ENCODE results near the gene KRT3. TPM values are rescaled to one million over a fixed set of nuclear protein-coding genes. Genes with fewer than 3 reads are reported as not detected.

The KRT3 gene
- total and polyA plus RNA-seq, 9 of the 15 experiments (the other 6 are each of a cell fraction or from before 2014, with no cell fraction given): not detected

DNA sequence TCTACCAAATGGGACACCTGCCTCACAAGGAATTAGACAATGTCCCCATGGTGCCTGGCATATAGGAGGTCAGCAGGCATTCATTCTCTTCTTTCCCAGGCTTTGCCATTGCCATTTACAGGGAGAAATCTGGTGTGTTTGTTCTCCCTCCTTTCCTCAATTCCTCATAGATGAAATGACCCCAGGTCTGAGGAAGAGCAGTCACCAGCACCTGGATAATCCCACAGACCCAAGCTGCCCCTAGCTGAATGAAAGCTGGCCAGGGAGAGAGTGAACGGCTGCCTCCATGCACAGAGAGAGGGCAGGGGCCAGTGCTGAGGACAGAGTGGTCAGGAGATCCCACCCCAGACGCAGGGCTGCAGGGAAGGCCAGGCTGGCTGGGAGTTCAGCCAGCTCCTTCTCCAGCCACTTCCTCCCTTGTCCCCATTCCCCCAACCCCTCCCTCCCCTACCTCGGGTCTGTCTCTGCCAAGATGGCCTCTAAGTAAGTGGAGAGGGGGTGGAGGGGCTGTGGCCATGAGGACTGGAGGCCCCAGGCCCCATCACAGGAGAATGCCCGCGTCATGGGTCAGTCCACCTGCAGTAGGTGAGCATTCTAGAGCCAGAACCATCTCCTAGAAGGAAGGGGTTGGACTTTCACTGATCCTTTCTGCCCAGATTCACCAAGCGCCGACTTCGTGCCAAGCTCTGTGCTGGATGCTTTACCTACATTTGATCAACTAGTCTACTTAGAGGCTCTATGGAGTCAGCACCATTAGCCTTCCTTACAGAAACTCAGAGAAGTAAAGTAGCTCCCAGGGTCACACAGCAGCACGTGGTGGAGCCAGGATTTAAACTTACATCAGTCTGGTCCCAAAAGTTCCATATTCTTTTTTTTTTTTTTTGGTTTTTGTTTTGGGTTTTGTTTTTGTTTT, 20.0 kb upstream of the KRT3 start:
- in situ Hi-C loops (cut with MboI): no loop called here
- no TSS peak for BruUV-seq (replicated peaks)
- intact Hi-C loops (cut with micrococcal nuclease): no loop called here

More for the DNA sequence above, 20.0 kb upstream of the KRT3 start:
- Histone ChIP-seq H3K27me3 (ENCODE audit: control insufficient read depth in 2 of 2, insufficient read depth in 2 of 2, low read length in 2 of 2) (peaks cover 26 to 60% of the 10 kb centered on the region in 2 experiments), H2AFZ (ENCODE audit: low read depth, low read length) (no peak overlapping the region), H3K4me3 (no peak overlapping the region), H3K36me3 (ENCODE audit: control insufficient read depth, insufficient read depth, low read length) (no peaks in the 10 kb centered on the region), H3K4me1 (replicated peaks in 1 of 2; ENCODE audit: control insufficient read depth in 2 of 2, insufficient read depth in 2 of 2, low read length in 2 of 2) (no peaks in the 10 kb centered on the region; a peak in 3 of 5 replicates), H3K9ac (ENCODE audit: insufficient read depth in 1 of 2, low read depth in 2 of 2, low read length in 2 of 2) (no peak overlapping the region), H3K79me2 (ENCODE audit: control insufficient read depth, insufficient read depth, low read length) (no peaks in the 10 kb centered on the region), H4K20me1 (replicated peaks; ENCODE audit: control insufficient read depth, insufficient read depth, low read length) (no peaks in the 10 kb centered on the region; the same call in 1 of the 2 replicates), H3K9me3 (replicated peaks; ENCODE audit: control insufficient read depth, insufficient read depth, low read depth, low read length) (no peaks in the 10 kb centered on the region), H3K27ac (ENCODE audit: extremely low read depth, low read depth, low read length) (no peak overlapping the region), H3K9me1 (ENCODE audit: control insufficient read depth, insufficient read depth, low read length) (peaks cover 2% of the 10 kb centered on the region), H3K4me2 (ENCODE audit: insufficient read depth, low read length) (no peak overlapping the region)
- WGBS (ENCODE audit: insufficient coverage, low coverage, missing lambda C conversion rate): 21% methylated on average over 5 of the region's 9 CpGs
- TF ChIP-seq ZNF253 (CRISPR knock-in tag; conservative IDR thresholded peaks at IDR 0.05) (no peak), CCNT2 (IDR thresholded peaks at IDR 0.05; ENCODE audit: borderline replicate concordance, extremely low read depth, insufficient read length, low read depth, low read length) (no peak), RFX7 (CRISPR knock-in tag; IDR thresholded peaks at IDR 0.05) (no peak), HDGF (IDR thresholded peaks at IDR 0.05) (no peak), ZSCAN29 (IDR thresholded peaks at IDR 0.05) (no peak), ZNF695 (CRISPR knock-in tag; IDR thresholded peaks at IDR 0.05) (no peak), GABPB1 (CRISPR knock-in tag; IDR thresholded peaks at IDR 0.05) (no peak)
- TF ChIP-seq, protein P1, sequence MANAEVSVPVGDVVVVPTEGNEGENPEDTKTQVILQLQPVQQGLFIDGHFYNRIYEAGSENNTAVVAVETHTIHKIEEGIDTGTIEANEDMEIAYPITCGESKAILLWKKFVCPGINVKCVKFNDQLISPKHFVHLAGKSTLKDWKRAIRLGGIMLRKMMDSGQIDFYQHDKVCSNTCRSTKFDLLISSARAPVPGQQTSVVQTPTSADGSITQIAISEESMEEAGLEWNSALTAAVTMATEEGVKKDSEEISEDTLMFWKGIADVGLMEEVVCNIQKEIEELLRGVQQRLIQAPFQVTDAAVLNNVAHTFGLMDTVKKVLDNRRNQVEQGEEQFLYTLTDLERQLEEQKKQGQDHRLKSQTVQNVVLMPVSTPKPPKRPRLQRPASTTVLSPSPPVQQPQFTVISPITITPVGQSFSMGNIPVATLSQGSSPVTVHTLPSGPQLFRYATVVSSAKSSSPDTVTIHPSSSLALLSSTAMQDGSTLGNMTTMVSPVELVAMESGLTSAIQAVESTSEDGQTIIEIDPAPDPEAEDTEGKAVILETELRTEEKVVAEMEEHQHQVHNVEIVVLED (CRISPR knock-in tag; IDR thresholded peaks at IDR 0.05): no peak
- TF ChIP-seq, protein P2, sequence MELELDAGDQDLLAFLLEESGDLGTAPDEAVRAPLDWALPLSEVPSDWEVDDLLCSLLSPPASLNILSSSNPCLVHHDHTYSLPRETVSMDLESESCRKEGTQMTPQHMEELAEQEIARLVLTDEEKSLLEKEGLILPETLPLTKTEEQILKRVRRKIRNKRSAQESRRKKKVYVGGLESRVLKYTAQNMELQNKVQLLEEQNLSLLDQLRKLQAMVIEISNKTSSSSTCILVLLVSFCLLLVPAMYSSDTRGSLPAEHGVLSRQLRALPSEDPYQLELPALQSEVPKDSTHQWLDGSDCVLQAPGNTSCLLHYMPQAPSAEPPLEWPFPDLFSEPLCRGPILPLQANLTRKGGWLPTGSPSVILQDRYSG (tag; conservative IDR thresholded peaks at IDR 0.05; ENCODE audit: low read depth): no peak
- TF ChIP-seq, protein P3, sequence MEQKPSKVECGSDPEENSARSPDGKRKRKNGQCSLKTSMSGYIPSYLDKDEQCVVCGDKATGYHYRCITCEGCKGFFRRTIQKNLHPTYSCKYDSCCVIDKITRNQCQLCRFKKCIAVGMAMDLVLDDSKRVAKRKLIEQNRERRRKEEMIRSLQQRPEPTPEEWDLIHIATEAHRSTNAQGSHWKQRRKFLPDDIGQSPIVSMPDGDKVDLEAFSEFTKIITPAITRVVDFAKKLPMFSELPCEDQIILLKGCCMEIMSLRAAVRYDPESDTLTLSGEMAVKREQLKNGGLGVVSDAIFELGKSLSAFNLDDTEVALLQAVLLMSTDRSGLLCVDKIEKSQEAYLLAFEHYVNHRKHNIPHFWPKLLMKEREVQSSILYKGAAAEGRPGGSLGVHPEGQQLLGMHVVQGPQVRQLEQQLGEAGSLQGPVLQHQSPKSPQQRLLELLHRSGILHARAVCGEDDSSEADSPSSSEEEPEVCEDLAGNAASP (IDR thresholded peaks at IDR 0.05): no peak
- TF ChIP-seq, protein P4, sequence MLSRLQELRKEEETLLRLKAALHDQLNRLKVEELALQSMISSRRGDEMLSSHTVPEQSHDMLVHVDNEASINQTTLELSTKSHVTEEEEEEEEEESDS (CRISPR knock-in tag; IDR thresholded peaks at IDR 0.05): no peak
- CTCF ChIA-PET (ENCODE audit: low intra/inter-chr PET ratio): interaction anchor here (0.6 kb wide), 1 partner anchor 1428 kb away, joined by 3 read pairs; no protein-coding TSS in a partner anchor
- DNase-seq (ENCODE audit: extremely low read depth in 1 of 4, low spot score in 3 of 4) (no peak), FAIRE-seq (no peak), ATAC-seq (no peak)
- POLR2A ChIA-PET: interaction anchor here (0.5 to 0.7 kb wide), 2 partner anchors 8 to 58 kb away, joined by 3 read pairs; no protein-coding TSS in a partner anchor
